AG04449 (cell line): ENCODE results near the gene XRN2.

Experiments
- CTCF ChIA-PET: fragments of 350-600 bp; formaldehyde crosslinking; extraction: SDS; loops from one replicate; lab custom pipeline; 2021; ENCODE audit warnings: antibody characterized with exemption; lab: Yijun Ruan, JAX
- POLR2A ChIA-PET: fragments of 400-600, 350-600 bp; formaldehyde crosslinking; extraction: SDS; loops from one replicate; lab custom pipeline; 2020; ENCODE audit warnings: antibody characterized with exemption, inconsistent platforms; lab: Yijun Ruan, JAX
- DNase-seq: peaks from one replicate; pipeline ENCODE4 v3.0.0-alpha.2; 2010; ENCODE audit warnings: low read depth, low spot score
- H3K4me3 ChIP-seq: 2 replicates; pipeline ENCODE4 v1.5.1; 2011; ENCODE audit warnings: low read depth, mild to moderate bottlenecking, control low read depth, low read length
- CTCF ChIP-seq: IDR thresholded peaks from one replicate; pipeline ENCODE4 v1.5.1; 2011; ENCODE audit warnings: mild to moderate bottlenecking, moderate library complexity, low read length, control low read depth, inconsistent platforms; ENCODE audit not compliant: insufficient read depth; ENCODE audit errors: missing control alignments

The XRN2 gene

GRCh38 chr20:21265261-21266190, 37.6 kb upstream of the XRN2 start:
- CTCF ChIA-PET = interaction anchor here (1.5 to 1.8 kb wide), 2 partner anchors 29 to 30 kb away, joined by 4 to 5 read pairs; no protein-coding TSS in a partner anchor
- H3K4me3 ChIP-seq = no peak overlapping the region
- POLR2A ChIA-PET = no interaction called here
- DNase-seq = no peak
- no peak for TF ChIP-seq CTCF

GRCh38 chr20:21266191-21266536, 37.0 kb upstream of the XRN2 start:
- H3K4me3 ChIP-seq = no peak overlapping the region
- ChIA-PET POLR2A (no interaction called here), CTCF (interaction anchor here (1.5 kb wide), 1 partner anchor 30 kb away, joined by 4 read pairs; no protein-coding TSS in a partner anchor)
- no peak for TF ChIP-seq CTCF
- DNase-seq = no peak

GRCh38 chr20:21269772-21270171, 33.4 kb upstream of the XRN2 start:
- POLR2A ChIA-PET = no interaction called here
- CTCF ChIA-PET = no interaction called here
- no peak overlapping the region for H3K4me3 ChIP-seq
- no peak for TF ChIP-seq CTCF
- DNase-seq = no peak

GRCh38 chr20:21270806-21271205, 32.3 kb upstream of the XRN2 start:
- DNase-seq = no peak
- POLR2A ChIA-PET = no interaction called here
- CTCF ChIA-PET = no interaction called here
- no peak for TF ChIP-seq CTCF
- no peak overlapping the region for H3K4me3 ChIP-seq

- no peak overlapping the region for H3K4me3 ChIP-seq
- no peak for TF ChIP-seq CTCF
- DNase-seq = peak; percentile 17
- CTCF ChIA-PET = no interaction called here
- POLR2A ChIA-PET = no interaction called here
Observed at GRCh38 chr20:21272279-21272678, 30.9 kb upstream of the XRN2 start.

- H3K4me3 ChIP-seq = no peak overlapping the region
- ChIA-PET CTCF (no interaction called here), POLR2A (no interaction called here)
- no peak for DNase-seq
- no peak for TF ChIP-seq CTCF
Observed at GRCh38 chr20:21272679-21273078, 30.5 kb upstream of the XRN2 start.
